GM12878 (cell line): ENCODE results near the gene LDB3.
A peak's percentile ranks its signal among the peaks of the same experiment; 100 is the strongest.

Source experiments
- CBFB ChIP-seq: IDR thresholded peaks from 2 replicates; pipeline ENCODE4 v1.6.1; 2016; ENCODE audit warnings: antibody characterized with exemption, low read depth
- CEBPB ChIP-seq, 2 experiments: fragments of 150-350 bp in 1 of 2; IDR thresholded peaks; 2 replicates each; pipeline ENCODE4 v1.6.1; 2012 to 2014; ENCODE audit warnings: low read depth in 2 of 2, low read length in 2 of 2, borderline replicate concordance in 1 of 2, inconsistent platforms in 1 of 2
- EZH2 ChIP-seq: IDR thresholded peaks from 2 replicates; pipeline ENCODE4 v1.6.1; 2012; ENCODE audit warnings: low read depth, mild to moderate bottlenecking, control low read depth, inconsistent platforms, low read length, borderline replicate concordance; ENCODE audit not compliant: control insufficient read depth
- FOXK2 ChIP-seq: fragments of 450-650 bp; IDR thresholded peaks from 2 replicates; pipeline ENCODE4 v1.6.1; 2017; ENCODE audit warnings: mild to moderate bottlenecking, moderate library complexity
- KAT2A ChIP-seq: conservative IDR thresholded peaks from 2 replicates; pipeline ENCODE4 v1.6.1; 2011; ENCODE audit warnings: low read depth, low read length; ENCODE audit not compliant: control insufficient read depth
- MEF2A ChIP-seq: IDR thresholded peaks from 2 replicates; pipeline ENCODE4 v1.6.1; 2011; ENCODE audit warnings: low read depth, mild to moderate bottlenecking, low read length, moderate library complexity; ENCODE audit not compliant: insufficient read depth
- MXI1 ChIP-seq: fragments of 150-350 bp; IDR thresholded peaks from 2 replicates; pipeline ENCODE4 v1.6.1; 2011; ENCODE audit warnings: low read depth, mild to moderate bottlenecking, inconsistent platforms, low read length, improper control_type of control experiment
- POLR2A ChIP-seq: IDR thresholded peaks from 2 replicates; pipeline ENCODE4 v1.6.1; 2011; ENCODE audit warnings: low read depth, mild to moderate bottlenecking, low read length
- RFX5 ChIP-seq: IDR thresholded peaks from 2 replicates; pipeline ENCODE4 v1.6.1; 2011; ENCODE audit warnings: low read depth, low read length, improper control_type of control experiment
- SMC3 ChIP-seq: IDR thresholded peaks from 2 replicates; pipeline ENCODE4 v1.6.1; 2011; ENCODE audit warnings: low read length, improper control_type of control experiment, borderline replicate concordance
- YY1 ChIP-seq: IDR thresholded peaks from 2 replicates; pipeline ENCODE4 v1.6.1; 2011; ENCODE audit warnings: low read depth, mild to moderate bottlenecking, low read length
- TF ChIP-seq, protein P1 (sequence below), 3 experiments: IDR thresholded peaks in 2 of 3; conservative IDR thresholded peaks in 1 of 3; 2 replicates each; pipeline ENCODE4 v1.5.1; 2011; ENCODE audit warnings: low read depth in 3 of 3, low read length in 3 of 3, mild to moderate bottlenecking in 3 of 3, control low read depth in 2 of 3, moderate library complexity in 2 of 3, inconsistent platforms in 1 of 3, mixed read lengths in 1 of 3; ENCODE audit not compliant: control insufficient read depth in 2 of 3, insufficient read depth in 1 of 3; ENCODE audit errors: extremely low read depth in 1 of 3
- TF ChIP-seq, protein P2 (sequence below): fragments of 450-650 bp; IDR thresholded peaks from 2 replicates; pipeline ENCODE4 v1.6.1; 2016; ENCODE audit warnings: mild to moderate bottlenecking

DNA sequence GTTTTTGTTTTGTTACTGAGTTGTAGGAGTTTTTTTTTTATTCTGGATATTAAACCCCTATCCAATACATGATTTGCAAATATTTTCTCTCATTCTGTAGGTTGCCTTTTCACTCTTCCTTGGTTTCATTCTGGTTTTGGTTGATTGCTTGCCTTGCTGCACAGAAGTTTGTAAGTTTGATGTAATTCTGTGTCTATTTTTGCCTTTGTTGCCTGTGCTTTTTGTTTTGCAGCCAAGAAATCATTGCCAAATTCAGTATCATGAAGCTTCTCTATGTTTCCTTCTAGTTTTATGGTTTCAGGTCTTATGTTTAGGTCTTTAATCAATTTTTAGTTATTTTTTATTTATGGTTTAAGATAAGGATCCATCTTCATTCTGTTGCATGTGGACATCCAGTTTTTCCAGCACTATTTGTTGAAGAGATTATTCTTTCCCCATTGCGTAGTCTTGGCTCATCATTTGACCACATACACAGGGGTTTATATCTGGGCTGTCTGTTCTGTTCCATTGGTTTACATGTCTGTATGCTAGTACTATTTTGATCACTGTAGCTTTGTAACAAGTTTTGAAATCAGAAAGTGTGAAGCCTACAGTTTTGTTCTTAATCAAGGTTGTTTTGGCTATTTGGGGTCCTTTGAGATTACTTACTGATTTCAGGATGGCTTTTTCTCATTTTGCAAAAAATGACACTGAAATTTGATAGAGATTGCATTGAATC lies 114.5 kb downstream of the LDB3 start:
- TF ChIP-seq POLR2A (no peak), FOXK2 (no peak), KAT2A (no peak), MEF2A (peak; percentile 65), CBFB (no peak), CEBPB (IDR thresholded peaks at IDR 0.05; ENCODE audit: borderline replicate concordance in 1 of 2, low read depth in 2 of 2, low read length in 2 of 2) (no peak), EZH2 (no peak), SMC3 (no peak), RFX5 (no peak), MXI1 (no peak), YY1 (no peak)
- TF ChIP-seq, protein P1, sequence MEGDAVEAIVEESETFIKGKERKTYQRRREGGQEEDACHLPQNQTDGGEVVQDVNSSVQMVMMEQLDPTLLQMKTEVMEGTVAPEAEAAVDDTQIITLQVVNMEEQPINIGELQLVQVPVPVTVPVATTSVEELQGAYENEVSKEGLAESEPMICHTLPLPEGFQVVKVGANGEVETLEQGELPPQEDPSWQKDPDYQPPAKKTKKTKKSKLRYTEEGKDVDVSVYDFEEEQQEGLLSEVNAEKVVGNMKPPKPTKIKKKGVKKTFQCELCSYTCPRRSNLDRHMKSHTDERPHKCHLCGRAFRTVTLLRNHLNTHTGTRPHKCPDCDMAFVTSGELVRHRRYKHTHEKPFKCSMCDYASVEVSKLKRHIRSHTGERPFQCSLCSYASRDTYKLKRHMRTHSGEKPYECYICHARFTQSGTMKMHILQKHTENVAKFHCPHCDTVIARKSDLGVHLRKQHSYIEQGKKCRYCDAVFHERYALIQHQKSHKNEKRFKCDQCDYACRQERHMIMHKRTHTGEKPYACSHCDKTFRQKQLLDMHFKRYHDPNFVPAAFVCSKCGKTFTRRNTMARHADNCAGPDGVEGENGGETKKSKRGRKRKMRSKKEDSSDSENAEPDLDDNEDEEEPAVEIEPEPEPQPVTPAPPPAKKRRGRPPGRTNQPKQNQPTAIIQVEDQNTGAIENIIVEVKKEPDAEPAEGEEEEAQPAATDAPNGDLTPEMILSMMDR (IDR thresholded peaks at IDR 0.05 in 2 of 3, conservative IDR thresholded peaks at IDR 0.05 in 1 of 3; ENCODE audit: control insufficient read depth in 2 of 3, extremely low read depth in 1 of 3, insufficient read depth in 1 of 3, low read depth in 3 of 3, low read length in 3 of 3) = no peak
- TF ChIP-seq, protein P2, sequence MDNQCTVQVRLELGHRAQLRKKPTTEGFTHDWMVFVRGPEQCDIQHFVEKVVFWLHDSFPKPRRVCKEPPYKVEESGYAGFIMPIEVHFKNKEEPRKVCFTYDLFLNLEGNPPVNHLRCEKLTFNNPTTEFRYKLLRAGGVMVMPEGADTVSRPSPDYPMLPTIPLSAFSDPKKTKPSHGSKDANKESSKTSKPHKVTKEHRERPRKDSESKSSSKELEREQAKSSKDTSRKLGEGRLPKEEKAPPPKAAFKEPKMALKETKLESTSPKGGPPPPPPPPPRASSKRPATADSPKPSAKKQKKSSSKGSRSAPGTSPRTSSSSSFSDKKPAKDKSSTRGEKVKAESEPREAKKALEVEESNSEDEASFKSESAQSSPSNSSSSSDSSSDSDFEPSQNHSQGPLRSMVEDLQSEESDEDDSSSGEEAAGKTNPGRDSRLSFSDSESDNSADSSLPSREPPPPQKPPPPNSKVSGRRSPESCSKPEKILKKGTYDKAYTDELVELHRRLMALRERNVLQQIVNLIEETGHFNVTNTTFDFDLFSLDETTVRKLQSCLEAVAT = no peak
